ENCODE measurements around the gene CHPF.

- TF ChIP-seq, protein P1, sequence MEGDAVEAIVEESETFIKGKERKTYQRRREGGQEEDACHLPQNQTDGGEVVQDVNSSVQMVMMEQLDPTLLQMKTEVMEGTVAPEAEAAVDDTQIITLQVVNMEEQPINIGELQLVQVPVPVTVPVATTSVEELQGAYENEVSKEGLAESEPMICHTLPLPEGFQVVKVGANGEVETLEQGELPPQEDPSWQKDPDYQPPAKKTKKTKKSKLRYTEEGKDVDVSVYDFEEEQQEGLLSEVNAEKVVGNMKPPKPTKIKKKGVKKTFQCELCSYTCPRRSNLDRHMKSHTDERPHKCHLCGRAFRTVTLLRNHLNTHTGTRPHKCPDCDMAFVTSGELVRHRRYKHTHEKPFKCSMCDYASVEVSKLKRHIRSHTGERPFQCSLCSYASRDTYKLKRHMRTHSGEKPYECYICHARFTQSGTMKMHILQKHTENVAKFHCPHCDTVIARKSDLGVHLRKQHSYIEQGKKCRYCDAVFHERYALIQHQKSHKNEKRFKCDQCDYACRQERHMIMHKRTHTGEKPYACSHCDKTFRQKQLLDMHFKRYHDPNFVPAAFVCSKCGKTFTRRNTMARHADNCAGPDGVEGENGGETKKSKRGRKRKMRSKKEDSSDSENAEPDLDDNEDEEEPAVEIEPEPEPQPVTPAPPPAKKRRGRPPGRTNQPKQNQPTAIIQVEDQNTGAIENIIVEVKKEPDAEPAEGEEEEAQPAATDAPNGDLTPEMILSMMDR (IDR thresholded peaks at IDR 0.05; ENCODE audit: poor library complexity) = no peak
- TF ChIP-seq EZH2 (IDR thresholded peaks at IDR 0.05; ENCODE audit: borderline replicate concordance) (no peak), EZH2phosphoT487 (IDR thresholded peaks at IDR 0.05; ENCODE audit: low read depth, severe bottlenecking, unreplicated experiment) (no peak)
These were observed 37.3 kb downstream of the CHPF start for GRCh38 chr2:219506153-219506801.

All from hepatocyte (in vitro differentiated cells).